Activated CD4-positive, alpha-beta T cell treated with anti-CD3 and anti-CD28 coated beads for 4 hours (primary cell): Measurements from ENCODE around the gene EIF2B5.
"Not testable (repeated sequence)": the region's sequence is repeated elsewhere in the genome, so short reads cannot be mapped to it uniquely, and the experiment has no call there.

ENCODE experiments used
- DNase-seq, 2 donors: peaks; one replicate each; pipeline ENCODE4 v3.0.0-alpha.2; 2020

EIF2B5 gene

DNA sequence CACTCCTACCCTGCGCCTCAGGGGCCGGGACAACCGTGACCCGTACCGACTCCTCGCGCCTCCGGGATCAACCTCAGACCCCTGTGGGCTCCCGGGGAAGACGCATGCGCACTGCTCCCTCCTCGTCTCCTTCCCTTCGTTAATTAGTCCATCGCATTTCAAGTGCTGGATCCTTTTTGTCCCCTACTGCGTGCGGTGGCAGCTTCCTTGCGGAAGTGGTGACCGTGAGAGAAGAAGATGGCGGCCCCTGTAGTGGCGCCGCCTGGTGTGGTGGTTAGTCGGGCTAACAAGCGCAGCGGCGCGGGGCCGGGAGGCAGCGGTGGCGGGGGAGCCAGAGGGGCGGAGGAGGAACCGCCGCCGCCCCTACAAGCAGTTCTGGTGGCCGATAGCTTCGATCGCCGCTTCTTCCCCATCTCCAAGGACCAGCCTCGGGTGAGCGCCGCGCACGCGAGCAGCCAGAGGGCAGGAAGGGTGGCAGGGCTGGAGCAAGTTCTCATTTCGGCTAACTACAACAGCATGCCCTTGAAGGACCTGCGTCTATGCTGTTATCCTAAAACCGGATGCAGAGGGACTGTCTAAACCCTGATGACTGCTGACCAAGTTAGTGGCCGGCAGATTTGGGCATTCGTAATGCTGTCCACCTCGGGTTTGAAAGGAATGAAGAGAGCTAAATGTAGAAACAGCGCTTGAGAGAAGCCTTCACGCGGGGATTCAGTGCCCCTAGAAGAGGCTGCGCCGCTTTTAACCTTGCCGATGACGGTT is at the start of gene EIF2B5:
Gene EIF2B5 (plus strand): TSS at position 210 of the 762 bp plus-strand sequence. CDS start 28 bp downstream, at position 238.
- DNase-seq: peak; percentile 84 to 85

- no peak for DNase-seq
Observed at GRCh38 chr3:184085389-184085852, 49.7 kb upstream of the EIF2B5 start.

GRCh38 chr3:184092199-184092598 is 43.0 kb upstream of the EIF2B5 start:
- no peak for DNase-seq

- no peak for DNase-seq
Observed at GRCh38 chr3:184096811-184097383, 38.3 kb upstream of the EIF2B5 start, which contains the start of gene HTR3E. TSS of gene HTR3E (plus strand) at chr3:184097064. CDS start at chr3:184097530, 466 bp downstream.

DNA sequence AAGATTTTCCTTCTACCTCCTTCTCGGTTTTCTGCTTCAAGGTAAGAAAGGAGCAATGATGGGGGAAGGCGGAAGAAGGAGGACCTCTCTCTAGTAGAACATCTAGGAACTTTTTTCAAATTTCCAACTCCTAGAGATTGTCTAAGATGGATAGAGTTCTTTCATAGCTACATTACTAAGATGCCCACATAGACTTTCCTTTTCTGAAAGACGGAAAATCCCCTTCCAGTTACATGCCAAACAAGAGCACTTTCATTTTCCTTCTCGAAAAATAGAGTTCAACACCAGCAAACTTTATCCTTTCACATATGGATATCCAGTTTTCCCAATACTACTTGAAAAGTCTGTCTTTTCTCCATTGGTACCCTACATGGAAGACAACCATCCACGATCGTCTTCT is 37.6 kb upstream of the EIF2B5 start:
- DNase-seq: no peak

DNA sequence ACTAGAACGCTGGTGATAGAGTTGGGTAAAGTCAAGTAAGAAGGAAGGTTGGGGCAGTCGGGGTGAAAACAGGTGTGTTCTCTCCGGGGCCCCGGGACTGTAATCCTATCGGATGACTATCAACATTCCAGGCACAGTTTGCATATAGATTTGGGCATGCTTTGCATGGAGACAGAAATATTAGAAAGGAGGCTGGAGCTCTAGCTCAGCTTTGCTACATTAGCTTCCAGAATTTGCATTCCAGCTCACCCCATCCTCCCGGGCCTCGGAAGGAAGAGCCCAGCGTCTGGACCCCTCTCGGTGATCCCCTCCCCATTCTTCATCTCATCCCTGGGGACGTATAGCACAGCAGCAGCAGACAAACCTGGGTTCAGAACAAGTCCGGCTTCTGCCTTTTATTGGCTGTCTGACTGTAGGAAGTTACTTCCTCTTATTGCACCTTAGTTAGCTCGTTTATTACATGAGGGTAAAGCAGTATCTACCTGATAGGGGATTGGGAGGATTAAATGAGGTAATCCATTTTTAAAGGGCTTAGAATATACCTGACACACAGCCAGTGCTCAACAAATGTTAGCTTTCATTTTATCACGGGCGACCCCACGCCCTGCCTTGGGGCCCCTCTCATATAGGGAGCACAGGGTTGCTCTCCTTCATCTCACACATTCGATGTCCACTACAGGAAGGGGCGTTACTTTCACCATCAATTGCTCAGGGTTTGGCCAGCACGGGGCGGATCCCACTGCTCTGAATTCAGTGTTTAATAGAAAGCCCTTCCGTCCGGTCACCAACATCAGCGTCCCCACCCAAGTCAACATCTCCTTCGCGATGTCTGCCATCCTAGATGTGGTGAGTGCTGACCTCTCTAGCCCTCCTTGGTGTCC is 35.1 kb upstream of the EIF2B5 start:
- DNase-seq: no peak

DNA sequence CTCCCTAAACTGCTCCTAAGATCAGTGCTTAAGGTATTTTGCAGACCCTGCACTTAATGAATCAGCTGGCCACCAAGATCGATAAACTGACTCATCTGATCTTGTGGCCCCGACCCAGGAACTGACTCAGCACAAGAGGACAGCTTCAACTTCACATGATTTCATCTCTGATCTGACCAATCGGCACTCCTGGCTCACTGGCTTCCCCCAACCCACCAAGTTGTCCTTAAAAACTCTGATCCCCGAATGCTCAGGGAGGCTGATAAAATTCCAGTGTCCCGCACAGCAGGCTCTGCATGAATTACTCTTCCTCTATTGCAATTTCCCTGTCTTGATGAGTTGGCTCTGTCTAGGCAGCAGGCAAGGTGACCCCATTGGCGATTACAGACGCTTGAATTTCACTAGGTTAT is 24.8 kb upstream of the EIF2B5 start:
- DNase-seq: no peak

- DNase-seq: no peak
Observed at GRCh38 chr3:184116017-184116416, 19.1 kb upstream of the EIF2B5 start.

DNA sequence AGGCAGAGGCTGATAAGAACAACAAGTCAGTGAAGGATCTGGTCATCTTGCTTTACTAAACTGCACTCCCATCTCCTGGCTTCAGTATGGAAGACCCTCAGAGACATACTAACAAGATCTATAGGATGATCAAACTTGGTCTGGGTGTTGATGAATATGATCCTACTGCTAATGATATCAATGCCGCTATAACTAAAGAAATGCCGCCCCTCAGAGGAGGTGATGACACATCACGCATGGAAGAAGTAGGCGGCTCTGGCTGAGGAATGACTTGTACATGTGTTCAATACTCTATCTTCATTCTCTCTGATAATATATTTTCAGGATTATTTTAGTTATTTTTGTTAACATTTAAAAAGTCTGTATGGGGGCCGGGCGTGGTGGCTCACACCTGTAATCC is 17.5 kb upstream of the EIF2B5 start:
- DNase-seq: no peak

GRCh38 chr3:184121031-184121430 is 14.1 kb upstream of the EIF2B5 start:
- not testable (repeated sequence) for DNase-seq

- DNase-seq: no peak
Observed at GRCh38 chr3:184126006-184126405, 9.2 kb upstream of the EIF2B5 start.

- no peak for DNase-seq
Observed at GRCh38 chr3:184129012-184129411, 6.1 kb upstream of the EIF2B5 start.

DNA sequence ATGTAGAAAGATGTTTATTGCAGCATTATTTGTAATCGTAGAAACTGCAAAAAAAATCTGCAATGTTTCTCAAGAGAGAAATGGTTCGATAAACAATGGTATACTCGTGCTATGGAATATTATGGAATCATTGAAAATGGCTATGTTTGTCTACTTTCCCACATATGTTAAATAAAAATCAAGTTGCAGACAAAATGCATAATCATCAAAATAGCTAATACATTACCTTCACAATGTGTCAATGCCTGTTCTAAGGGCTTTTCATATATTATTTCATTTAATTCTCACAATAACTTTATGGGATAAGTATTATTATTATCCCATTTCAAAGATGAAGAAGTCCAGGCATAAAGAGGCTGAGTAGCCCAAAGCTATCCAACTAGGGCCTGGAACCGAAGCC is 2.2 kb upstream of the EIF2B5 start:
- no peak for DNase-seq

- DNase-seq: peak; percentile 40 to 50
Observed at GRCh38 chr3:184133840-184134745, 1.1 kb upstream of the EIF2B5 start.

GRCh38 chr3:184134746-184135148 is 411 bp upstream of the EIF2B5 start:
- no peak for DNase-seq

DNA sequence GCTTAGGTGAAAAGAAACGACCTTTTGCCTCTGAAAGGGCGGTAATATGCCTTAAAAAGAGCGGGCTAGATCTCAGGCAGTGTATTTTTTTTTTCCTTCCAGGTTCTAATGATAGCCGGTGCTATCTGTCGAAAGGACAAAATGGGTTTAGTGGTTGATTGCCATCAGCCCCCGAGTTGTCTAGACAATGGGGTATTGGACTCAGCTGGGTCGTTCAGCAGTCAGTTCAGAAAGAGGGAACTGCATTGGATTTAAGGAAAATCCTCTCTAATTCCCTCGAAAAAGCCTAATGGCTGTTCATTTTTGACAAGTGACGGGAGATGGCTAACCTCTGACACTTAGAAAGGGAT is 728 bp downstream of the EIF2B5 start:
- DNase-seq: no peak

DNA sequence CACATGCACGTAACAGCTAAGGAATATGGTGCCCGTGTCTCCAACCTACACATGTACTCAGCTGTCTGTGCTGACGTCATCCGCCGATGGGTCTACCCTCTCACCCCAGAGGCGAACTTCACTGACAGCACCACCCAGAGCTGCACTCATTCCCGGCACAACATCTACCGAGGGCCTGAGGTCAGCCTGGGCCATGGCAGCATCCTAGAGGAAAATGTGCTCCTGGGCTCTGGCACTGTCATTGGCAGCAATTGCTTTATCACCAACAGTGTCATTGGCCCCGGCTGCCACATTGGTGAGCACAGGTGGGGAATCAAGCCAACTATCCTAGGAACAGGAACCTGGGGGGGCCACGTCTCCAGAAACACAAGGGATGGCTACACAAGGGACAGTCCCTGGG is 5.3 kb downstream of the EIF2B5 start:
- no peak for DNase-seq

GRCh38 chr3:184142199-184142598 is 7.0 kb downstream of the EIF2B5 start:
- DNase-seq: no peak

- DNase-seq: no peak
Observed at GRCh38 chr3:184143327-184143726, 8.2 kb downstream of the EIF2B5 start.

- no peak for DNase-seq
Observed at GRCh38 chr3:184144505-184144904, 9.3 kb downstream of the EIF2B5 start.

DNA sequence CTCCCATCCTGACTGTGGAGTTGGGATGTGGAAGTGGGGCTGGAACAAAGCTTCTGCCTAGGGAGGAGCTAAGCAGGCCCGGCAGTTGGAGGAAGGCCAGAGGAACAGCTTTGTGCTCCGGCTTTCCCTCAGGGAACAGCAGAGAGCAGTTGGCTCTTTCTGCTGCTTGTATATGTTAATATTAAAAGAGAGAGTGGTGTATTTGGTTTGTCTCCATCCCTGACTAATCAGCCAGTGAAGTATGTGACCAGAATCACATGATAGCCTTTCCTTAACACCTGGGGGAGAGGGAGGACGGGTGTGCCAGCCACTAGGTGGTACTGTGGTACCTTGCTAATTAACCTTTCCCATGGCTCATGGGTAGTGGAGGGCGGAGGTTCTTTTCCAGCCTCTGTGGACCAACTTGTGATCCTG is 10.0 kb downstream of the EIF2B5 start:
- DNase-seq: peak; percentile 31 to 40

DNA sequence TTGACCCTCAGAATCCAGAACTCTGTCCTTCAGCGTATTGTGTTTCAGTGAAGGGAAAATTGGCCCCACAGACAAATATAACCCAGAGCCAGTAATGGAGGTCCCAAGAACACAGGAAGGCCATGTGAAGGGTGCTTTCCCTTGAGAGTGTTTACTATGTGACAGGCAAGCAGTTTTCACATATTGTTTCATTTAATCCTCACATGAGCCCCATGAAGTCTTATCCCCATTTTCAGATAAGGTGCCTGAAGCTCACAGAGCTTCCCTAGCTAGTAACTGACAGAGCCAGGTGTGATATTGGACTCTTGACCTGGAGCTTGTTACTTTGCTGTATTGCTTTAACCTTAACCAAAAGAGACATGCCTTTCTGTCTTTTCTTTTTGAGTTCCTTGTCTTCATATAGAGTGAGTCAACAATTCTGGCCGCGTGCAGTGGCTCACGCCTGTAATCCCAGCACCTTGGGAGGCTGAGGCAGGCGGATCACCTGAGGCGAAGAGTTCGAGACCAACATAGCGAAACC is 10.7 kb downstream of the EIF2B5 start:
- no peak for DNase-seq
